Measurements from ENCODE around the gene LGALS9C.
"Not testable (repeated sequence)": the region's sequence is repeated elsewhere in the genome, so short reads cannot be mapped to it uniquely, and the experiment has no call there.

The LGALS9C gene

GRCh38 chr17:18530405-18530804 lies 53.8 kb downstream of the LGALS9C start:
- not testable (repeated sequence) for DNase-seq (ENCODE audit: low spot score)

- DNase-seq (ENCODE audit: low spot score), result not testable (repeated sequence)
Measured at GRCh38 chr17:18542234-18542633, 65.6 kb downstream of the LGALS9C start.

GRCh38 chr17:18542907-18543306 lies 66.3 kb downstream of the LGALS9C start:
- DNase-seq (ENCODE audit: low spot score), result not testable (repeated sequence)

Measured in CD4-positive, alpha-beta T cell treated with Interleukin-2 at 100 ng/mL for 4 hours (primary cell).